ENCODE results near the gene EDEM3.

Gene EDEM3

DNA sequence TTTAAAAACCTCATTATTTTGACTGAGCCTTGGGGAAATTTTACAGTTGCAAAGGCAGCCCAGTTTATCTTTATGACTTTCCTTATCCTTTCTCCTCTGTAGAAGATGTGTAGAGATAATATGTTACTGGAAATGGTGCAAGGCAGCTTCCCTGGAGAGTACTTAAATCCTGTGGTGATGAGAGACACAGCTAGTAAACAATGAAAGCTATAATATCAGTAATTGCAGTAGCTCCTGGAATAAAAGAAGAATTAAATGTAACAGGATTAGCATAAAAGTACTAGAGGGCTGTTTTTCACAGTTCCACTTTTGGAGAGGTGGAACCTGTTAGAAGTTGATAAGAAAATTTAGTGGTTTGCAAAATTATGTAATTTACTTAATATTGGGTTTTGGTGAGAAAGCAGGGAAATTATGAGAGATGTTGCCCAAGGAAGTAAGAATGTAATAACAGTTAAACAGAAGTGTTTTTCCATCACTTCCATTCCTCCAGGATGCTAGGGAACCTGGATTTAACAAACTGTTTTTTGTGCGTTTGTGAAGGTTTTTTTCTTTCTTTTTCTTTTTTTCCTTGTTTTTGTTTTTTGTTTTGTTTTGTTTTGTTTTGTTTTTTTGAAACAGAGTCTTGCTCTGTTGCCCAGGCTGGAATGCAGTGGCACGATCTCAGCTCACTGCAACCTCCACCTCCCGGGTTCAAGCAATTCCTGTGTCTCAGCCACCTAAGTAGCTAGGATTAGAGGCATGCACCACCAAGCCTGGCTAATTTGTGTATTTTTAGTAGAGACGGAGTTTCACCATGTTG is 15.7 kb upstream of the EDEM3 start:
- no peak for TF ChIP-seq TAF1 (IDR thresholded peaks at IDR 0.05; ENCODE audit: borderline replicate concordance, insufficient read depth, low read length)
- TF ChIP-seq, protein P1, sequence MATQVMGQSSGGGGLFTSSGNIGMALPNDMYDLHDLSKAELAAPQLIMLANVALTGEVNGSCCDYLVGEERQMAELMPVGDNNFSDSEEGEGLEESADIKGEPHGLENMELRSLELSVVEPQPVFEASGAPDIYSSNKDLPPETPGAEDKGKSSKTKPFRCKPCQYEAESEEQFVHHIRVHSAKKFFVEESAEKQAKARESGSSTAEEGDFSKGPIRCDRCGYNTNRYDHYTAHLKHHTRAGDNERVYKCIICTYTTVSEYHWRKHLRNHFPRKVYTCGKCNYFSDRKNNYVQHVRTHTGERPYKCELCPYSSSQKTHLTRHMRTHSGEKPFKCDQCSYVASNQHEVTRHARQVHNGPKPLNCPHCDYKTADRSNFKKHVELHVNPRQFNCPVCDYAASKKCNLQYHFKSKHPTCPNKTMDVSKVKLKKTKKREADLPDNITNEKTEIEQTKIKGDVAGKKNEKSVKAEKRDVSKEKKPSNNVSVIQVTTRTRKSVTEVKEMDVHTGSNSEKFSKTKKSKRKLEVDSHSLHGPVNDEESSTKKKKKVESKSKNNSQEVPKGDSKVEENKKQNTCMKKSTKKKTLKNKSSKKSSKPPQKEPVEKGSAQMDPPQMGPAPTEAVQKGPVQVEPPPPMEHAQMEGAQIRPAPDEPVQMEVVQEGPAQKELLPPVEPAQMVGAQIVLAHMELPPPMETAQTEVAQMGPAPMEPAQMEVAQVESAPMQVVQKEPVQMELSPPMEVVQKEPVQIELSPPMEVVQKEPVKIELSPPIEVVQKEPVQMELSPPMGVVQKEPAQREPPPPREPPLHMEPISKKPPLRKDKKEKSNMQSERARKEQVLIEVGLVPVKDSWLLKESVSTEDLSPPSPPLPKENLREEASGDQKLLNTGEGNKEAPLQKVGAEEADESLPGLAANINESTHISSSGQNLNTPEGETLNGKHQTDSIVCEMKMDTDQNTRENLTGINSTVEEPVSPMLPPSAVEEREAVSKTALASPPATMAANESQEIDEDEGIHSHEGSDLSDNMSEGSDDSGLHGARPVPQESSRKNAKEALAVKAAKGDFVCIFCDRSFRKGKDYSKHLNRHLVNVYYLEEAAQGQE (IDR thresholded peaks at IDR 0.05; ENCODE audit: insufficient read depth in 1 of 2, low read depth in 2 of 2, low read length in 2 of 2): no peak
- TF ChIP-seq POLR2AphosphoS5 (IDR thresholded peaks at IDR 0.05; ENCODE audit: low read depth, low read length): no peak
- no peak for TF ChIP-seq FOXP2 (optimal IDR thresholded peaks at IDR 0.05; ENCODE audit: borderline replicate concordance, extremely low read depth, extremely low read length, insufficient read depth)
- TF ChIP-seq SIN3A (IDR thresholded peaks at IDR 0.05; ENCODE audit: borderline replicate concordance, insufficient read depth, low read length): no peak

DNA sequence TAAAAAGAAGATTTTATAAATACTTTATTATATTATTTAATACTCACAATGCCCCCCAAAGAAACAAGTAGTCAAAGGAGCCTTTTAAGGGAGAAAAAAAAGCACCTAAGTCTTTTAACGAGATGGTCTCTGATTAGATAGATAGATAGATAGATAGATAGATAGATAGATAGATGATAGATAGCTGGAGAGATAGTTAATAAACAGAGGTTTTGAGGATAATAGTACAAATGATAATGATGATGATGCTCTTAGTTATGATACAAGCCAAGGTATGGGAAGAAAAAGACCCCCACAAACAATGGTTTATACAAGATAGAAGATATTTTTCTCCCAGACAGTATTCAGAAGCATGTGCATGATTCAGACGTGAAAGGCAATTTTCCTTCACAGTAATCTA is 14.6 kb upstream of the EDEM3 start:
- TF ChIP-seq FOXP2 (optimal IDR thresholded peaks at IDR 0.05; ENCODE audit: borderline replicate concordance, extremely low read depth, extremely low read length, insufficient read depth): no peak
- TF ChIP-seq SIN3A (IDR thresholded peaks at IDR 0.05; ENCODE audit: borderline replicate concordance, insufficient read depth, low read length): no peak
- TF ChIP-seq, protein P1 (IDR thresholded peaks at IDR 0.05; ENCODE audit: insufficient read depth in 1 of 2, low read depth in 2 of 2, low read length in 2 of 2): no peak
- no peak for TF ChIP-seq TAF1 (IDR thresholded peaks at IDR 0.05; ENCODE audit: borderline replicate concordance, insufficient read depth, low read length)
- no peak for TF ChIP-seq POLR2AphosphoS5 (IDR thresholded peaks at IDR 0.05; ENCODE audit: low read depth, low read length)

DNA sequence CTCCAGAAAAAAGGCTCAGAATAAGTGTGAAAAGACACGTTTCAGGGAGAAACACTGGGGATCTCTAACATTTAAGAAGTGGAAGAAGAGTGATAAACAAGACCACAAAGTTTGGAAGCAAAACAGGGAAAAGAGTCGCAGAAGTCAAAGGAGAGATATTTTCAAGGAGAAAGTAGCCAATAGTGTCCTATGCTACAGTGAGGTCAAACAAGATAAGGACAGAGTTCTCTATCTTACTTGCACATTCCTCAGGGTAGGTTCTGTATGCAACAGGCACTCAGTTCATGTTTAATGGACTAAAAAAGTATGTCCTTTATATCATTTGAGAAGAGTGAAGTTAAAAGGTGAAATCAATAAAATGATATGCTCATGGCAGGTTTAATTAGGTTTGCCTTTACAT is 13.8 kb upstream of the EDEM3 start:
- no peak for TF ChIP-seq FOXP2 (optimal IDR thresholded peaks at IDR 0.05; ENCODE audit: borderline replicate concordance, extremely low read depth, extremely low read length, insufficient read depth)
- TF ChIP-seq TAF1 (IDR thresholded peaks at IDR 0.05; ENCODE audit: borderline replicate concordance, insufficient read depth, low read length): no peak
- no peak for TF ChIP-seq SIN3A (IDR thresholded peaks at IDR 0.05; ENCODE audit: borderline replicate concordance, insufficient read depth, low read length)
- no peak for TF ChIP-seq POLR2AphosphoS5 (IDR thresholded peaks at IDR 0.05; ENCODE audit: low read depth, low read length)

DNA sequence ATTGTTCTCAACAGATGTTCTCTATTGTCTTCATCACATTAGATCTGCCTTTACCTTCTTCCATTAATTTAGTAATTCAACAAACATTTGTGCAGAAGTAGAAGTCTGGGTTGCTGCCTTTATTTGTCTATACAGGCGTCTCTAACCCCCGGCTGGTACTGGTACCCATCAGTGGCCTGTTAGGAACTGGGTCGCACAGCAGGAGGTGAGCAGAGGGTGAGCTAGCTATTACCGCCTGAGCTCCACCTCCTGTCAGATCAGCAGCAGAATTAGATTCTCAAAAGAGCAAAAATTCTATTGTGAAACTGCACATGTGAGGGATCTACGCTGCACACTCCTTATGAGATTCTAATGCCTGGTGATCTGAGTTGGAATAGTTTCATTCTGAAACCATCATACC is 12.9 kb upstream of the EDEM3 start:
- TF ChIP-seq SIN3A (IDR thresholded peaks at IDR 0.05; ENCODE audit: borderline replicate concordance, insufficient read depth, low read length) (no peak), POLR2AphosphoS5 (IDR thresholded peaks at IDR 0.05; ENCODE audit: low read depth, low read length) (no peak), FOXP2 (optimal IDR thresholded peaks at IDR 0.05; ENCODE audit: borderline replicate concordance, extremely low read depth, extremely low read length, insufficient read depth) (no peak), TAF1 (IDR thresholded peaks at IDR 0.05; ENCODE audit: borderline replicate concordance, insufficient read depth, low read length) (no peak)
- TF ChIP-seq, protein P1 (IDR thresholded peaks at IDR 0.05; ENCODE audit: insufficient read depth in 1 of 2, low read depth in 2 of 2, low read length in 2 of 2): no peak

DNA sequence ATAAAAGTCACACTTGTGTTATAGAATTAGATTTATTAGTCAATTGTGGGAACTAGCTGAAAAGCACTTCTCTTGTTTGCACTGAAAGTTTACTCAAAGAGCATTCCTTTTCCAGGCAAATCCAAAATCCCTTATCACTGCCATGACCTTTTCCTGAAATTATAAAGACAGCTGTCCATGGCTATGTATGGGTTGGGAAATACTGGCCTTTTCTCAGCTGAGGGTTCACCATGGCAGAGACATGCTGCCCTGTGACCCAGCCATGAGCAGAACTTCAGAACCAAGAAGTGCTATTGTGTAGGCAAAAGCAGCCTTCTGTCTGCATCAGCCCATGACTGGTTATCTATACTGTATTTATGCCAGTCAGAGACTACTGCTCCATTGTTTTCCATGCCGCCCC is 9.8 kb upstream of the EDEM3 start:
- TF ChIP-seq SIN3A (IDR thresholded peaks at IDR 0.05; ENCODE audit: borderline replicate concordance, insufficient read depth, low read length): no peak

DNA sequence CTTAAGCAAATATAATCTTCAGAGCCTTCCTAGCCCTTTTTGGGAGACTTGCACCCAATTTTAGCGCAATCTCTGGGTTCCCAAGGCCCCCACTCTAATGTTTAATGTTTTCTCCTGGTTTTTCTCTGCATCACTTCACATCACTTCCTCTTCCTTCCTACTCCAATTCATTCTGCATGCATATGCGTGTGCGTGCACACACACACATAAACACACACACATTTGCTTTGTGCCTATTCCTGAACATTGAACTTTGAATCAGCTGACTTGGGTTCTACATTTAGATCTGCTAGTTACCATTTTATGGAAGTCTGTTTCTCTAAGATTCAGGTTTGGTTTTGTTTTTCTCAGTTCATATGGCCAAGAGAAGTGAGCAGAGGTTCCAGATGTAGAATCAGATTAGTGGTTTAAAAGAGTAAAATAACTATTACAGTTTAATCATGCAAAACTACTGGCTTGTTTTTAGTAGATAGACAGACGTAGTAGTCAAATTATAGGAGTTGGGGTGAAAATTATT is 7.4 kb upstream of the EDEM3 start:
- TF ChIP-seq FOXP2 (optimal IDR thresholded peaks at IDR 0.05; ENCODE audit: borderline replicate concordance, extremely low read depth, extremely low read length, insufficient read depth) (no peak), POLR2AphosphoS5 (IDR thresholded peaks at IDR 0.05; ENCODE audit: low read depth, low read length) (no peak), TAF1 (IDR thresholded peaks at IDR 0.05; ENCODE audit: borderline replicate concordance, insufficient read depth, low read length) (no peak), SIN3A (IDR thresholded peaks at IDR 0.05; ENCODE audit: borderline replicate concordance, insufficient read depth, low read length) (no peak)
- TF ChIP-seq, protein P1 (IDR thresholded peaks at IDR 0.05; ENCODE audit: insufficient read depth in 1 of 2, low read depth in 2 of 2, low read length in 2 of 2): no peak
